Aorta (tissue), 5 donors: ENCODE data around the gene FCN2. TPM values are rescaled to one million over a fixed set of nuclear protein-coding genes. Genes with fewer than 3 reads are reported as not detected.

ENCODE experiments used
- ATAC-seq: fragments of 200-7000 bp; cut with Tn5 transposase; one replicate; pipeline ENCODE4 v1.9.1; 2022; ENCODE audit warnings: moderate library complexity; ENCODE audit not compliant: low FRiP score
- DNase-seq, 2 donors: peaks; one replicate each; pipeline ENCODE4 v3.0.0-alpha.2; 2020
- H3K27ac ChIP-seq, 2 donors: one replicate each; pipeline ENCODE4 v1.5.1; 2013; ENCODE audit warnings: low read length in 2 of 2, mild to moderate bottlenecking in 2 of 2, moderate library complexity in 2 of 2, control low read depth in 1 of 2, inconsistent platforms in 1 of 2, low read depth in 1 of 2
- H3K27me3 ChIP-seq, 2 donors: one replicate each; pipeline ENCODE4 v1.6.1; 2013; ENCODE audit warnings: control low read depth in 1 of 2, low read length in 1 of 2, mild to moderate bottlenecking in 1 of 2, moderate library complexity in 1 of 2; ENCODE audit not compliant: insufficient read depth in 2 of 2, control insufficient read depth in 1 of 2
- H3K36me3 ChIP-seq, 2 donors: one replicate each; pipeline ENCODE4 v1.6.1; 2013; ENCODE audit warnings: control low read depth in 1 of 2, low read length in 1 of 2, mild to moderate bottlenecking in 1 of 2; ENCODE audit not compliant: insufficient read depth in 2 of 2, control insufficient read depth in 1 of 2
- H3K4me1 ChIP-seq, 2 donors: one replicate each; pipeline ENCODE4 v1.6.1; 2013; ENCODE audit warnings: low read length in 2 of 2, control low read depth in 1 of 2, mild to moderate bottlenecking in 1 of 2, moderate library complexity in 1 of 2; ENCODE audit not compliant: insufficient read depth in 2 of 2, control insufficient read depth in 1 of 2
- H3K4me3 ChIP-seq, 2 donors: one replicate each; pipeline ENCODE4 v1.5.1; 2013; ENCODE audit warnings: low read length in 2 of 2, control low read depth in 1 of 2, mild to moderate bottlenecking in 1 of 2
- H3K9me3 ChIP-seq: one replicate; pipeline ENCODE4 v1.6.1; 2013; ENCODE audit warnings: mild to moderate bottlenecking, low read length; ENCODE audit not compliant: control insufficient read depth
- WGBS, 2 donors: extraction: QIAGEN DNeasy Blood & Tissue Kit; methylation state at CpG; one replicate each; pipeline ENCODE4 v1.1.7; 2013; 5-methylcytosine and 5-hydroxymethylcytosine counted together
- intact Hi-C, 2 donors: fragments of 100-400 bp; cut with DNase I; formaldehyde crosslinking; loops; one replicate each; pipeline versions ENCODE4 v1.14.2 to v1.15.0; 2022
- polyA plus RNA-seq, 2 donors: library from polyadenylated mRNA; stranded (reverse); fragments of 200-250 nt; gene quantifications; one replicate each; pipeline ENCODE4 v1.2.3, GENCODE V29; 2013
- total RNA-seq, 2 donors: library from RNA; stranded (reverse); fragmentation: NEBNext Ultra II Directional; extraction: Animal tissue kit (Norgen Biotek cat#: 25700); gene quantifications; one replicate each; pipeline ENCODE4 v1.2.1, GENCODE V29; 2021
- donor health status: healthy with polysubstance abuse.
- donor health status: Bipolar disorder and iron deficiency.
- donor health status: DM: no; HTN: no; CAD: no.
- donor health status: DM: no; HTN: no; CAD: no.
- donor health status: DM: yes; HTN: yes; CAD: no.

FCN2 gene
- total and polyA plus RNA-seq, 4 donors: 0.32 TPM; not detected in 3

DNA sequence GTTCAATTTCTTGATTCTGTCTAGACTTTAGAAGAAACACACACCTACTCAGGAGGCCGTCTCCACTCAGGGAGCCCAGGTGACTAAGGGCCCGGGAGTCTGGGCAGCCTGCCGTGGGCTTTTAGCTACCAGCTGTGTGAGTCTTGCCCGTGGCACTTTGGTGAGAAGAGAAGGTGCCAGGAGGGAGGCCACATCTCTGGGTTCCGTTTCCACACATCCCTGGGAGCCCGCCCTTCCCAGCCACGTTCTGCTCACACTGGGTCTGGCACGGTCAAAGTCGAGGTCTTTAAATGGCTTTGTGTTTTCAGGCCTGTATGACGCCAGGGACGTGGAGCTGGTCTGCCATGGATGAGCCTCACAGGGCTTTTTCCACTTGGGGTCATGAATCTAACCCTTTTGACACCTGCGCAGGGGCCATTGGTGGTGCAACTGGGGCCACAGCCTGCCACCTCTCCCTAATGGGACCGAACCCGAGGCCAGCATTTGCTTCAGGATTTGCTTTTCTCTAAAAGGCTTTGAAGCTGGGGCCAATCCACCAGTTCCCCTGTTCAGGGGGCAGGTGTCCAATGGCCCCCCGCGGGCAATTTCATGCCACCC is 17.2 kb upstream of the FCN2 start:
- DNase-seq (peak in 1 of 2 donors; percentile 87), ATAC-seq (peak; percentile 15)
- no peaks in the 10 kb centered on the region for H3K4me1 ChIP-seq
- intact Hi-C loops: no loop called here
- no peak overlapping the region for H3K27ac ChIP-seq
- H3K36me3 ChIP-seq: no peaks in the 10 kb centered on the region
- H3K4me3 ChIP-seq: no peak overlapping the region
- 62 to 88% methylated on average over 16 of the region's 16 CpGs for WGBS, 2 donors
- H3K9me3 ChIP-seq: peaks cover 2% of the 10 kb centered on the region
- no peaks in the 10 kb centered on the region for H3K27me3 ChIP-seq

GRCh38 chr9:134863941-134864820 is 16.4 kb upstream of the FCN2 start:
- WGBS, 2 donors: 38 to 45% methylated on average over 28 of the region's 28 CpGs
- no peaks in the 10 kb centered on the region for H3K36me3 ChIP-seq
- intact Hi-C loops: no loop called here
- no peak overlapping the region for H3K27ac ChIP-seq
- no peaks in the 10 kb centered on the region for H3K27me3 ChIP-seq
- peaks cover 2% of the 10 kb centered on the region for H3K9me3 ChIP-seq
- H3K4me3 ChIP-seq: no peak overlapping the region
- DNase-seq: peak in 1 of 2 donors; percentile 84
- peak; percentile 46 for ATAC-seq
- H3K4me1 ChIP-seq: no peaks in the 10 kb centered on the region

- intact Hi-C loops: no loop called here
- ATAC-seq (no peak), DNase-seq (peak in 1 of 2 donors; percentile 74)
- H3K36me3 ChIP-seq: no peaks in the 10 kb centered on the region
- 91 to 93% methylated on average over 13 of the region's 13 CpGs for WGBS, 2 donors
- no peak overlapping the region for H3K4me3 ChIP-seq
- H3K9me3 ChIP-seq: peaks cover 2% of the 10 kb centered on the region
- no peaks in the 10 kb centered on the region for H3K27me3 ChIP-seq
- H3K27ac ChIP-seq: no peak overlapping the region
- no peaks in the 10 kb centered on the region for H3K4me1 ChIP-seq
Measured at GRCh38 chr9:134864821-134865190, 15.8 kb upstream of the FCN2 start.

DNA sequence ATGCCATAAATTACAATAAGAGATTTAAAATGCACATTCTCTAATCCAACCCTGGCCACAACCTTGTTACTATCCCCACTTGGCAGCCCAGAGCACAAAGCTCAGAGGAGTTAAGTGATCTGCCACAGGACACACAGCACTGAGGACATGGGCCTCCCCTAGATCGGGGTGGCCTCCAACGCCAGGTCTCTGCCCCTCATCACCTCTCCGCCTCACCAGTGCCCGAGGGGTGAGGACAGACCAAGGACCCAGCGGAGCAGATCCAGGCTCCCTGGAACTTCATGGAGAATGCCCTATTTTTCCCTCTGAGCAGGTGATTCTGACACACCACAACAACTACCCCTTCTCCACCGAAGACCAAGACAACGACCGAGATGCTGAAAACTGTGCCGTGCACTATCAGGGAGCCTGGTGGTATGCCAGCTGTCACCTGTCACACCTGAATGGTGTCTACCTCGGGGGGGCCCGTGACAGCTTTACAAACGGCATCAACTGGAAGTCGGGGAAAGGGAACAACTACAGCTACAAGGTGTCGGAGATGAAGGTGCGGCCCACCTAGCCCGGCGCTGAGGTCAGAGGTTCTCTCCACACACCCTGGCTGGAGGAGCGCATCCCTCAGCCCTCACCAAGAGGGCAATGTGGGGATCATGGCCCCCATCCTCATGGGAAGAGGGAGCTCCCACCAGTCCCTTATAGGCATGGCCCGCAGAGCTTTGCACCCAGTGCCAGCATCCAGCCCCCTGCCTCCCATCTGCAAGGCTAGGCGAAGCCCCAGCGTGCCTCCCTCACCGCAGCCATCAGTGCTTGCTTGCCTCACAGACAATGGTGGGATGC is 12.5 kb upstream of the FCN2 start:
- H3K4me1 ChIP-seq: no peaks in the 10 kb centered on the region
- DNase-seq (peak in 1 of 2 donors; percentile 53), ATAC-seq (no peak)
- no peaks in the 10 kb centered on the region for H3K36me3 ChIP-seq
- intact Hi-C loops: no loop called here
- 90 to 95% methylated on average over 22 of the region's 22 CpGs for WGBS, 2 donors
- no peak overlapping the region for H3K27ac ChIP-seq
- no peaks in the 10 kb centered on the region for H3K9me3 ChIP-seq
- no peaks in the 10 kb centered on the region for H3K27me3 ChIP-seq
- no peak overlapping the region for H3K4me3 ChIP-seq

DNA sequence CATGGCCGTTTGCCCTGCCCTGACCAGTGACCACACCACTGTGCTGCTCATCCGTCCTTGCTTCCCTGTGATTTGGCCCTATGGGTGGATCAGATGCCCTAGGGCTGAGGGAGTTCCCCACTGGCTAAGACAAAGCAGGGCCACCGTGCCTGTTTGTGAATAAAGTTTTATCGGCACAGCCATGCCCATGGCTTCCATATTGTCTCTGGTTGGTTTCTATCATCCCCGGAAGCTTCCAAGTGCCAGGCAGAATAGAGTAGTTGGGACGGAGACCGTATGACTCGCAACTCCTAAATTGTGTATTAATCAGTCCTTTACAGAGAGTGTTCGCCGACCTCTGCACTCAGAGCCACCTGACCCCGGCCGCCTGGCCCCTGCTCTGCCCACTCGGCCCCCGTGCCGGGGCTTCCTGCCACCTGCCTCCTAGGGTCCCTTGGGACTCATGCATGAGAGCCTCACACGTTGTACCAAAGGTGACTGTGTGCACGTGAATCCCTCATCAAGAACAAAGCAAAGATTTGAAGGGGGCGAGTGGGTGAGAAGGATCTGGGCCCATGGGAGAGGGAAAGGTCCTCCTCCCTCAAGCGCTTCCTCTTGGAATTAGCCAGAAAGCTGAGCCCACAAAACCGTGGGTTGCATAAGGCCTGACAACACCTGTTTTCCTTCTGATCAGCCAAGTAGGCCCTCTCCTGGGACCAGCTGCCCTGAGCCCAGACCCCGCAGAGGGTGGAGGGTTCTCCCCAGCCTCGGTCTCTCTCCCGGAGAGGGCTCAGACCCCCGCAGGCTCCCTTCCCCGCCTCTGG is 11.7 kb upstream of the FCN2 start:
- no peaks in the 10 kb centered on the region for H3K36me3 ChIP-seq
- H3K27ac ChIP-seq: no peak overlapping the region
- 84 to 90% methylated on average over 25 of the region's 25 CpGs for WGBS, 2 donors
- no peaks in the 10 kb centered on the region for H3K27me3 ChIP-seq
- intact Hi-C loops: no loop called here
- DNase-seq (peak in 1 of 2 donors; percentile 57), ATAC-seq (no peak)
- H3K4me1 ChIP-seq: no peaks in the 10 kb centered on the region
- no peak overlapping the region for H3K4me3 ChIP-seq
- no peaks in the 10 kb centered on the region for H3K9me3 ChIP-seq

DNA sequence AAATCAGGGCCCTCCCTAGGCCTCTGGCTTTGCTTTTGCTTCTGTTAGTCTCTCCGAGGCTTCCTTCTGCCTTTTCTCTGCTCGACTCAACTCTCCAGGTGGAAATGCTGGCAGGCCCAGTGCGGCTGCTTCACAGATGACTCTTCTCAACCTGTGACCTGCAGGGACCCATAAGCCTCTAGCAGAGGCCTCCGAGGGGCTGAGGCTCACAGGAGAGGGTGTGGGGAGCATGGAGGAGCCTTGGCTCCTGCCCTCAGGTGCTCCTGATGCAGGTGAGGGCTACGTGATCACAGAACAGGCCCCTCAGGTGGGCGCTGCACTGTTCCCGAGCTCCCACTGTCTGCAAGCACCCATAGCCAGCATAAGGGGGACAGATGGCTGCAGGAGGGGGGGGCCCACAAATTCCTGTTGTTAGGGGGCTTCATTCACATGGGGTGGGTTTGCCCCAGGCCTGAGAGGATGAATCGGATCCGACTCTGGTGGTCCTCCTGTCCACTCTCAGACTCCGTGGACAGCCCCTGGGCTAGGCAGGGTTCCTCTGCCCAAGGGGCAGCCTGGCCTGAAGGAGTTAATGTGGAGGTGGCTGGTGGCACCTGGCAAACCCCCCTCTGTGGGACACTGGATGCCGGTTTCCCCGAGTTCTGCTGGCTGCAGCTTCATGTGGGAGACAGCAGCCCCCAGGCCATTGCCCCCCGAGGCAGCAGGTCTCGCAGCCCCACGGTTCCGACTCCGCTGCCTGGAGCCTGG is 10.9 kb upstream of the FCN2 start:
- intact Hi-C loops: no loop called here
- Histone ChIP-seq H3K4me1 (no peaks in the 10 kb centered on the region), H3K27me3 (no peaks in the 10 kb centered on the region), H3K36me3 (no peaks in the 10 kb centered on the region), H3K9me3 (no peaks in the 10 kb centered on the region), H3K4me3 (no peak overlapping the region), H3K27ac (no peak overlapping the region)
- WGBS, 2 donors: 81 to 83% methylated on average over 17 of the region's 17 CpGs
- DNase-seq: peak in 1 of 2 donors; percentile 62
- no peak for ATAC-seq

- intact Hi-C loops: no loop called here
- Histone ChIP-seq H3K27ac (no peak overlapping the region), H3K4me3 (no peak overlapping the region), H3K4me1 (no peaks in the 10 kb centered on the region), H3K36me3 (no peaks in the 10 kb centered on the region), H3K27me3 (no peaks in the 10 kb centered on the region), H3K9me3 (no peaks in the 10 kb centered on the region)
- DNase-seq (peak in 1 of 2 donors; percentile 69), ATAC-seq (peak; percentile 48)
- 78 to 83% methylated on average over 10 to 11 of the region's 11 CpGs for WGBS, 2 donors
Measured at GRCh38 chr9:134870301-134870694, 10.3 kb upstream of the FCN2 start.
